GM12878 (cell line): ENCODE measurements around the gene AGBL1. TPM values are rescaled to one million over a fixed set of nuclear protein-coding genes. Genes with fewer than 3 reads are reported as not detected.

Experiments used
- ATAC-seq: fragments of 200-7000 bp; cut with Tn5 transposase; 3 replicates; pipeline ENCODE4 v1.9.1; 2020; ENCODE audit warnings: mild to moderate bottlenecking, moderate library complexity
- BruUV-seq: library from RNA; stranded (reverse); fragments of 400-500 nt; replicated peaks from 2 replicates; lab custom pipeline; 2021; lab: Mats Ljungman, UMichigan
- CTCF ChIA-PET: fragments of 300-600 bp; sonication (Branson Sonifier 250); formaldehyde crosslinking; extraction: SDS; loops from one replicate; lab custom pipeline; 2021; ENCODE audit warnings: inconsistent platforms; lab: Yijun Ruan, JAX
- POLR2A ChIA-PET: fragments of 350-600 bp; formaldehyde crosslinking; extraction: SDS; loops from one replicate; lab custom pipeline; 2021; ENCODE audit warnings: inconsistent platforms; lab: Charles Lee
- RAD21 ChIA-PET: fragments of 300-600 bp; sonication (Branson Sonifier 250); formaldehyde crosslinking; loops from one replicate; lab custom pipeline; 2023; ENCODE audit warnings: antibody characterized with exemption; ENCODE audit not compliant: unreplicated experiment; lab: Charles Lee
- SMC1A ChIA-PET: fragments of 300-600 bp; sonication (Branson Sonifier 250); formaldehyde crosslinking; loops from one replicate; lab custom pipeline; 2023; ENCODE audit not compliant: unreplicated experiment, uncharacterized antibody; lab: Charles Lee
- DNase-seq: peaks from one replicate; pipeline ENCODE4 v3.0.0-alpha.2; 2011; ENCODE audit warnings: low read depth, low spot score
- FAIRE-seq: peaks from 3 replicates; lab custom pipeline; 2011; peaks lifted over from hg19 to GRCh38; lab: Jason Lieb, UNC
- H2AFZ ChIP-seq: 2 replicates; pipeline ENCODE4 v1.6.0; 2011; ENCODE audit warnings: low read depth, low read length, control low read depth; ENCODE audit not compliant: control insufficient read depth
- H3K27ac ChIP-seq: 2 replicates; pipeline ENCODE4 v1.5.1; 2011; ENCODE audit warnings: control low read depth; ENCODE audit not compliant: control insufficient read depth, insufficient read depth
- H3K27me3 ChIP-seq, 2 experiments: replicated peaks in 1 of 2; 2 replicates each; pipeline versions ENCODE4 v1.6.0 to v1.6.1; 2011; ENCODE audit warnings: low read length in 1 of 2; ENCODE audit not compliant: control insufficient read depth in 2 of 2, insufficient read depth in 2 of 2
- H3K36me3 ChIP-seq, 2 experiments: 2 replicates each; pipeline ENCODE4 v1.5.1; 2011; ENCODE audit warnings: low read length in 1 of 2; ENCODE audit not compliant: control insufficient read depth in 2 of 2, insufficient read depth in 2 of 2
- H3K4me1 ChIP-seq: 2 replicates; pipeline ENCODE4 v1.6.1; 2011; ENCODE audit warnings: mild to moderate bottlenecking, low read length, moderate library complexity, mixed read lengths; ENCODE audit not compliant: control insufficient read depth, insufficient read depth
- H3K4me2 ChIP-seq: 2 replicates; pipeline ENCODE4 v1.6.0; 2011; ENCODE audit warnings: control low read depth; ENCODE audit not compliant: control insufficient read depth, insufficient read depth
- H3K4me3 ChIP-seq: fragments of 200-600 bp; sonication (generic); 2 replicates; pipeline ENCODE4 v1.5.1; 2016
- H3K79me2 ChIP-seq: 2 replicates; pipeline ENCODE4 v1.6.0; 2011; ENCODE audit warnings: low read length; ENCODE audit not compliant: control insufficient read depth, insufficient read depth
- H3K9ac ChIP-seq: 2 replicates; pipeline ENCODE4 v1.8.0; 2011; ENCODE audit warnings: low read length, control low read depth, mixed read lengths; ENCODE audit not compliant: control insufficient read depth, insufficient read depth
- H3K9me3 ChIP-seq: replicated peaks from 3 replicates; pipeline ENCODE4 v1.5.1; 2011; ENCODE audit warnings: mild to moderate bottlenecking, low read length; ENCODE audit not compliant: control insufficient read depth, insufficient read depth
- H4K20me1 ChIP-seq: 2 replicates; pipeline ENCODE4 v1.6.0; 2011; ENCODE audit not compliant: control insufficient read depth, insufficient read depth
- BHLHE40 ChIP-seq, 2 experiments: fragments of 450-650 bp in 1 of 2; IDR thresholded peaks; 2 replicates each; pipeline ENCODE4 v1.6.1; 2011 to 2017; ENCODE audit warnings: low read depth in 2 of 2, borderline replicate concordance in 1 of 2, improper control_type of control experiment in 1 of 2, low read length in 1 of 2, mild to moderate bottlenecking in 1 of 2
- CEBPB ChIP-seq, 2 experiments: fragments of 150-350 bp in 1 of 2; IDR thresholded peaks; 2 replicates each; pipeline ENCODE4 v1.6.1; 2012 to 2014; ENCODE audit warnings: low read depth in 2 of 2, low read length in 2 of 2, borderline replicate concordance in 1 of 2, inconsistent platforms in 1 of 2
- CHD1 ChIP-seq: IDR thresholded peaks from 2 replicates; pipeline ENCODE4 v1.6.1; 2012; ENCODE audit warnings: low read depth, low read length, improper control_type of control experiment
- HDAC2 ChIP-seq: fragments of 200-600 bp; sonication (generic); IDR thresholded peaks from 2 replicates; pipeline ENCODE4 v1.6.1; 2017
- HDGF ChIP-seq: fragments of 450-650 bp; IDR thresholded peaks from 2 replicates; pipeline ENCODE4 v1.6.1; 2016; ENCODE audit warnings: antibody characterized with exemption
- IKZF2 ChIP-seq, 2 experiments: fragments of 450-650 bp; IDR thresholded peaks; 2 replicates each; pipeline ENCODE4 v1.6.1; 2017; ENCODE audit warnings: mild to moderate bottlenecking in 2 of 2, moderate library complexity in 2 of 2
- NFXL1 ChIP-seq: fragments of 450-650 bp; IDR thresholded peaks from 2 replicates; pipeline ENCODE4 v1.6.1; 2017; ENCODE audit warnings: antibody characterized with exemption, mild to moderate bottlenecking, borderline replicate concordance
- NRF1 ChIP-seq: conservative IDR thresholded peaks from 2 replicates; pipeline ENCODE4 v1.6.1; 2011; ENCODE audit warnings: mild to moderate bottlenecking, low read depth, low read length, improper control_type of control experiment
- SIX5 ChIP-seq: IDR thresholded peaks from 2 replicates; pipeline ENCODE4 v1.6.1; 2011; ENCODE audit warnings: mild to moderate bottlenecking, low read depth, low read length, moderate library complexity; ENCODE audit not compliant: severe bottlenecking
- SUPT20H ChIP-seq: IDR thresholded peaks from 2 replicates; pipeline ENCODE4 v1.6.1; 2011; ENCODE audit warnings: low read depth, mild to moderate bottlenecking, low read length, moderate library complexity, borderline replicate concordance; ENCODE audit not compliant: control insufficient read depth
- TARDBP ChIP-seq: IDR thresholded peaks from 2 replicates; pipeline ENCODE4 v1.6.1; 2016; ENCODE audit warnings: borderline replicate concordance
- WRNIP1 ChIP-seq: IDR thresholded peaks from 2 replicates; pipeline ENCODE4 v1.6.1; 2011; ENCODE audit warnings: low read depth, low read length, improper control_type of control experiment, borderline replicate concordance
- ZNF622 ChIP-seq: fragments of 450-650 bp; IDR thresholded peaks from 2 replicates; pipeline ENCODE4 v1.6.1; 2017; ENCODE audit warnings: mild to moderate bottlenecking, inconsistent platforms
- WGBS: methylation state at CpG from one replicate; pipeline ENCODE4 v1.1.6; 2016; ENCODE audit warnings: low lambda C conversion rate; ENCODE audit not compliant: insufficient replicate concordance, insufficient coverage; ENCODE audit errors: missing lambda C conversion rate; 5-methylcytosine and 5-hydroxymethylcytosine counted together
- in situ Hi-C: fragments of 300-500 bp; cut with MboI; formaldehyde crosslinking; loops from 9 replicates; pipeline ENCODE4 v1.14.3; 2018; ENCODE audit warnings: mixed read lengths
- intact Hi-C: fragments of 100-400 bp; cut with micrococcal nuclease; formaldehyde crosslinking; loops from one replicate; pipeline ENCODE4 v1.14.2; 2022; ENCODE audit not compliant: unreplicated experiment
- polyA plus RNA-seq, 11 experiments: library from polyadenylated mRNA; depleted of rRNA in 4 of 11; unstranded in 6 of 11; stranded (reverse) in 5 of 11; fragments of >200 nt; fragmentation: Nextera tagmentation in 4 of 11; fragmentation: Illumina TruSeq in 1 of 11; extraction: Ambion mirVana in 4 of 11; extraction: Trizol in 1 of 11; gene quantifications; 1 replicate in 1 of 11; 2 replicates in 10 of 11; pipeline versions ENCODE4 v1.2.1 to v1.2.3, GENCODE V29; 2011 to 2016; ENCODE audit warnings: inconsistent platforms in 2 of 11, missing spikeins in 2 of 11, low read depth in 1 of 11
- total RNA-seq, 4 experiments: library from RNA; depleted of rRNA in 3 of 4; stranded (reverse); fragments of >200 nt in 3 of 4; fragmentation: Illumina TruSeq in 1 of 4; extraction: Trizol in 1 of 4; gene quantifications; 2 replicates each; pipeline versions ENCODE4 v1.2.1 to v1.2.3, GENCODE V29; 2013 to 2021
- TF ChIP-seq, protein P1 (sequence below): IDR thresholded peaks from 2 replicates; pipeline ENCODE4 v1.6.1; 2012; ENCODE audit warnings: low read length, inconsistent platforms
- TF ChIP-seq, protein P2 (sequence below): IDR thresholded peaks from 2 replicates; pipeline ENCODE4 v1.6.1; 2012; ENCODE audit warnings: low read depth, low read length, improper control_type of control experiment
- TF ChIP-seq, protein P3 (sequence below): fragments of 450-650 bp; formaldehyde crosslinking; IDR thresholded peaks from 2 replicates; pipeline ENCODE4 v1.4.0; 2020; ENCODE audit warnings: mild to moderate bottlenecking, moderate library complexity
- TF ChIP-seq, protein P4 (sequence below): IDR thresholded peaks from 2 replicates; pipeline ENCODE4 v1.6.1; 2012; ENCODE audit warnings: low read depth, low read length, improper control_type of control experiment
- TF ChIP-seq, protein P5 (sequence below): fragments of 150-350 bp; IDR thresholded peaks from 2 replicates; pipeline ENCODE4 v1.6.1; 2014; ENCODE audit warnings: mild to moderate bottlenecking, low read depth, low read length

AGBL1 gene
- total and polyA plus RNA-seq, 10 of the 15 experiments (the other 5 are each of a cell fraction or from before 2014, with no cell fraction given) = not detected

DNA sequence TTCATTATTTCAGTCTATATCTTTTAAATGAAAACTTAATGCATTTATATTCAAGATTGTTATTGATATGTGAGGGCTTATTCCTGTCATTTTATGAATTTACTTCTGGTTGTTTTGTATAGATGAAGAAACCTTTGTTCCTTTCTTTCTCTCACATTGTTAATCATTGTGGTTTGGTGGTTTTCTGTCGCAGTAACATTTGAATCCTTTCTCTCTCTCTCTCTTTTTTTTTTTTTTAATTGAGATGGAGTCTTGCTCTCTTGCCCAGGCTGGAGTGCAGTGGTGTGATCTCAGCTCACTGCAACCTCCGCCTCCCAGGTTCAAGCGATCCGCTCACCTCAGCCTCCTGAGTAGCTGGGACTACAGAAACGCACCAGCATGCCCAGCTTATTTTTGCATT is 22.1 kb downstream of the AGBL1 start:
- SMC1A ChIA-PET = no interaction called here
- in situ Hi-C loops = no loop called here
- no peak for DNase-seq
- no peaks in the 10 kb centered on the region for H4K20me1 ChIP-seq
- TF ChIP-seq, protein P1, sequence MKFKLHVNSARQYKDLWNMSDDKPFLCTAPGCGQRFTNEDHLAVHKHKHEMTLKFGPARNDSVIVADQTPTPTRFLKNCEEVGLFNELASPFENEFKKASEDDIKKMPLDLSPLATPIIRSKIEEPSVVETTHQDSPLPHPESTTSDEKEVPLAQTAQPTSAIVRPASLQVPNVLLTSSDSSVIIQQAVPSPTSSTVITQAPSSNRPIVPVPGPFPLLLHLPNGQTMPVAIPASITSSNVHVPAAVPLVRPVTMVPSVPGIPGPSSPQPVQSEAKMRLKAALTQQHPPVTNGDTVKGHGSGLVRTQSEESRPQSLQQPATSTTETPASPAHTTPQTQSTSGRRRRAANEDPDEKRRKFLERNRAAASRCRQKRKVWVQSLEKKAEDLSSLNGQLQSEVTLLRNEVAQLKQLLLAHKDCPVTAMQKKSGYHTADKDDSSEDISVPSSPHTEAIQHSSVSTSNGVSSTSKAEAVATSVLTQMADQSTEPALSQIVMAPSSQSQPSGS = no peak
- TF ChIP-seq, protein P2, sequence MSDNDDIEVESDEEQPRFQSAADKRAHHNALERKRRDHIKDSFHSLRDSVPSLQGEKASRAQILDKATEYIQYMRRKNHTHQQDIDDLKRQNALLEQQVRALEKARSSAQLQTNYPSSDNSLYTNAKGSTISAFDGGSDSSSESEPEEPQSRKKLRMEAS = no peak
- TF ChIP-seq, protein P3, sequence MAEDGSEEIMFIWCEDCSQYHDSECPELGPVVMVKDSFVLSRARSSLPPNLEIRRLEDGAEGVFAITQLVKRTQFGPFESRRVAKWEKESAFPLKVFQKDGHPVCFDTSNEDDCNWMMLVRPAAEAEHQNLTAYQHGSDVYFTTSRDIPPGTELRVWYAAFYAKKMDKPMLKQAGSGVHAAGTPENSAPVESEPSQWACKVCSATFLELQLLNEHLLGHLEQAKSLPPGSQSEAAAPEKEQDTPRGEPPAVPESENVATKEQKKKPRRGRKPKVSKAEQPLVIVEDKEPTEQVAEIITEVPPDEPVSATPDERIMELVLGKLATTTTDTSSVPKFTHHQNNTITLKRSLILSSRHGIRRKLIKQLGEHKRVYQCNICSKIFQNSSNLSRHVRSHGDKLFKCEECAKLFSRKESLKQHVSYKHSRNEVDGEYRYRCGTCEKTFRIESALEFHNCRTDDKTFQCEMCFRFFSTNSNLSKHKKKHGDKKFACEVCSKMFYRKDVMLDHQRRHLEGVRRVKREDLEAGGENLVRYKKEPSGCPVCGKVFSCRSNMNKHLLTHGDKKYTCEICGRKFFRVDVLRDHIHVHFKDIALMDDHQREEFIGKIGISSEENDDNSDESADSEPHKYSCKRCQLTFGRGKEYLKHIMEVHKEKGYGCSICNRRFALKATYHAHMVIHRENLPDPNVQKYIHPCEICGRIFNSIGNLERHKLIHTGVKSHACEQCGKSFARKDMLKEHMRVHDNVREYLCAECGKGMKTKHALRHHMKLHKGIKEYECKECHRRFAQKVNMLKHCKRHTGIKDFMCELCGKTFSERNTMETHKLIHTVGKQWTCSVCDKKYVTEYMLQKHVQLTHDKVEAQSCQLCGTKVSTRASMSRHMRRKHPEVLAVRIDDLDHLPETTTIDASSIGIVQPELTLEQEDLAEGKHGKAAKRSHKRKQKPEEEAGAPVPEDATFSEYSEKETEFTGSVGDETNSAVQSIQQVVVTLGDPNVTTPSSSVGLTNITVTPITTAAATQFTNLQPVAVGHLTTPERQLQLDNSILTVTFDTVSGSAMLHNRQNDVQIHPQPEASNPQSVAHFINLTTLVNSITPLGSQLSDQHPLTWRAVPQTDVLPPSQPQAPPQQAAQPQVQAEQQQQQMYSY (CRISPR knock-in tag) = no peak
- no peak for TF ChIP-seq WRNIP1
- TF ChIP-seq HDAC2 = no peak
- TF ChIP-seq, protein P4, sequence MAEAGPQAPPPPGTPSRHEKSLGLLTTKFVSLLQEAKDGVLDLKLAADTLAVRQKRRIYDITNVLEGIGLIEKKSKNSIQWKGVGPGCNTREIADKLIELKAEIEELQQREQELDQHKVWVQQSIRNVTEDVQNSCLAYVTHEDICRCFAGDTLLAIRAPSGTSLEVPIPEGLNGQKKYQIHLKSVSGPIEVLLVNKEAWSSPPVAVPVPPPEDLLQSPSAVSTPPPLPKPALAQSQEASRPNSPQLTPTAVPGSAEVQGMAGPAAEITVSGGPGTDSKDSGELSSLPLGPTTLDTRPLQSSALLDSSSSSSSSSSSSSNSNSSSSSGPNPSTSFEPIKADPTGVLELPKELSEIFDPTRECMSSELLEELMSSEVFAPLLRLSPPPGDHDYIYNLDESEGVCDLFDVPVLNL = no peak
- no peak for TF ChIP-seq NFXL1
- TF ChIP-seq BHLHE40 (IDR thresholded peaks at IDR 0.05; ENCODE audit: borderline replicate concordance in 1 of 2, low read depth in 2 of 2, low read length in 1 of 2) = no peak
- TF ChIP-seq SUPT20H = no peak
- TF ChIP-seq, protein P5, sequence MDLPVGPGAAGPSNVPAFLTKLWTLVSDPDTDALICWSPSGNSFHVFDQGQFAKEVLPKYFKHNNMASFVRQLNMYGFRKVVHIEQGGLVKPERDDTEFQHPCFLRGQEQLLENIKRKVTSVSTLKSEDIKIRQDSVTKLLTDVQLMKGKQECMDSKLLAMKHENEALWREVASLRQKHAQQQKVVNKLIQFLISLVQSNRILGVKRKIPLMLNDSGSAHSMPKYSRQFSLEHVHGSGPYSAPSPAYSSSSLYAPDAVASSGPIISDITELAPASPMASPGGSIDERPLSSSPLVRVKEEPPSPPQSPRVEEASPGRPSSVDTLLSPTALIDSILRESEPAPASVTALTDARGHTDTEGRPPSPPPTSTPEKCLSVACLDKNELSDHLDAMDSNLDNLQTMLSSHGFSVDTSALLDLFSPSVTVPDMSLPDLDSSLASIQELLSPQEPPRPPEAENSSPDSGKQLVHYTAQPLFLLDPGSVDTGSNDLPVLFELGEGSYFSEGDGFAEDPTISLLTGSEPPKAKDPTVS = no peak
- TF ChIP-seq TARDBP = no peak
- TF ChIP-seq CEBPB (IDR thresholded peaks at IDR 0.05; ENCODE audit: borderline replicate concordance in 1 of 2, low read depth in 2 of 2, low read length in 2 of 2) = no peak
- no peak for TF ChIP-seq HDGF
- TF ChIP-seq CHD1 = no peak
- no peak for TF ChIP-seq SIX5
- TF ChIP-seq ZNF622 = no peak
- TF ChIP-seq IKZF2 (IDR thresholded peaks at IDR 0.05) = no peak
- TF ChIP-seq NRF1 = no peak
- TF ChIP-seq, all 136 proteins: peak for 0
- ChIA-PET POLR2A (no interaction called here), RAD21 (no interaction called here), CTCF (no interaction called here)
- no peak overlapping the region for H2AFZ ChIP-seq
- H3K27ac ChIP-seq = no peak overlapping the region
- no peaks in the 10 kb centered on the region for H3K9me3 ChIP-seq
- intact Hi-C loops = no loop called here
- no peak overlapping the region for H3K4me2 ChIP-seq
- H3K79me2 ChIP-seq = no peaks in the 10 kb centered on the region
- no peaks in the 10 kb centered on the region for H3K4me1 ChIP-seq
- H3K36me3 ChIP-seq = no peaks in the 10 kb centered on the region
- BruUV-seq = no TSS peak
- ATAC-seq = no peak
- no peak for FAIRE-seq
- no peak overlapping the region for H3K9ac ChIP-seq
- H3K27me3 ChIP-seq = no peaks in the 10 kb centered on the region
- WGBS = 68% methylated on average over 5 of the region's 5 CpGs
- H3K4me3 ChIP-seq = no peak overlapping the region
